ENCODE results near the gene SLC26A11.

DNA sequence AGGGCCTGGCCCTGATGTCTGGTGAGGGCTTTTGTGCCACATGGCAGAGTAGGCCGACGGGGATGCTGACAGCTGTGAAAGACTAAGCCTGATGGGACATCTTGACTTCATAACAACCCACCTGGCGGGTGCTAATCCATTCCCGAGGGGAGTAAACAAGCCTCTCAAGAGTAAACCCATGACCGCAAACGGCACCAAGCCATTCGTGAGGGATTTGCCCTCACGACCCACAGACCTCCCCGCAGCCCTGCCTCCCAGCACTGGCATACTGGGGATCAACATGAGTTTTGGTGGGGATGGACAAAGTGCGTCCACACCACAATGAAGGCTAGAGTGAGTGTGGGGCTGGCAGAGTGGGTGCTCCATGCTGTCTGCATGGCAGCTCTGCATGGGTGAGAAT lies 52.1 kb downstream of the SLC26A11 start:
- no peak for TF ChIP-seq POLR2A (IDR thresholded peaks at IDR 0.05; ENCODE audit: low read length)
- TF ChIP-seq GATA1 (IDR thresholded peaks at IDR 0.05; ENCODE audit: low read depth, low read length), result no peak

Measured in erythroblast (primary cell).